Liver (tissue), 9 donors: ENCODE data around the gene BNC2. TPM values are rescaled to one million over a fixed set of nuclear protein-coding genes. Genes with fewer than 3 reads are reported as not detected.

Experiments
- DNase-seq: peaks from one replicate; pipeline ENCODE4 v3.0.0-alpha.2; 2017; ENCODE audit warnings: low spot score
- H3K27ac ChIP-seq, 2 donors: one replicate each; pipeline ENCODE4 v1.7.0; 2013; ENCODE audit warnings: inconsistent platforms in 2 of 2, low read length in 2 of 2, control low read depth in 1 of 2, low read depth in 1 of 2, mild to moderate bottlenecking in 1 of 2
- H3K27me3 ChIP-seq, 4 donors: one replicate each; pipeline versions ENCODE4 v1.6.1 to v1.7.0; 2013; ENCODE audit warnings: low read length in 3 of 4, inconsistent platforms in 1 of 4, mild to moderate bottlenecking in 1 of 4, moderate library complexity in 1 of 4; ENCODE audit not compliant: control insufficient read depth in 4 of 4, insufficient read depth in 4 of 4
- H3K36me3 ChIP-seq, 4 donors: one replicate each; pipeline versions ENCODE4 v1.6.1 to v1.7.0; 2013; ENCODE audit warnings: low read length in 3 of 4, mild to moderate bottlenecking in 3 of 4, low read depth in 1 of 4, moderate library complexity in 1 of 4; ENCODE audit not compliant: control insufficient read depth in 4 of 4, insufficient read depth in 3 of 4
- H3K4me1 ChIP-seq, 4 donors: one replicate each; pipeline versions ENCODE4 v1.6.1 to v1.7.0; 2013; ENCODE audit warnings: low read length in 3 of 4, mild to moderate bottlenecking in 3 of 4, moderate library complexity in 1 of 4; ENCODE audit not compliant: control insufficient read depth in 4 of 4, insufficient read depth in 4 of 4
- H3K4me3 ChIP-seq, 3 donors: one replicate each; pipeline versions ENCODE4 v1.6.1 to v1.7.0; 2013; ENCODE audit warnings: low read length in 3 of 3, control low read depth in 1 of 3, low read depth in 1 of 3, mild to moderate bottlenecking in 1 of 3
- H3K9ac ChIP-seq, 2 donors: one replicate each; pipeline ENCODE4 v1.7.0; 2013; ENCODE audit warnings: low read length in 2 of 2, mild to moderate bottlenecking in 2 of 2, moderate library complexity in 2 of 2, control low read depth in 1 of 2, low read depth in 1 of 2
- H3K9me3 ChIP-seq, 4 donors: one replicate each; pipeline versions ENCODE4 v1.6.1 to v1.7.0; 2013; ENCODE audit warnings: low read length in 3 of 4; ENCODE audit not compliant: control insufficient read depth in 4 of 4
- EGR1 ChIP-seq, 2 donors: IDR thresholded peaks; 2 replicates each; pipeline ENCODE4 v1.6.1; 2016 to 2018; ENCODE audit warnings: antibody characterized with exemption in 2 of 2, low read depth in 2 of 2
- FOXA1 ChIP-seq: IDR thresholded peaks from 2 replicates; pipeline ENCODE4 v1.6.1; 2016; ENCODE audit warnings: antibody characterized with exemption
- FOXA2 ChIP-seq: IDR thresholded peaks from 2 replicates; pipeline ENCODE4 v1.6.1; 2016; ENCODE audit warnings: antibody characterized with exemption
- GABPA ChIP-seq, 2 donors: IDR thresholded peaks in 1 of 2; conservative IDR thresholded peaks in 1 of 2; 2 replicates each; pipeline ENCODE4 v1.6.1; 2016; ENCODE audit warnings: antibody characterized with exemption in 2 of 2, mild to moderate bottlenecking in 1 of 2, moderate library complexity in 1 of 2
- HNF4A ChIP-seq, 2 donors: conservative IDR thresholded peaks; 2 replicates each; pipeline ENCODE4 v1.6.1; 2016; ENCODE audit warnings: antibody characterized with exemption in 2 of 2, mild to moderate bottlenecking in 2 of 2
- HNF4G ChIP-seq: IDR thresholded peaks from 2 replicates; pipeline ENCODE4 v1.6.1; 2016; ENCODE audit warnings: antibody characterized with exemption
- JUND ChIP-seq, 2 donors: IDR thresholded peaks; 2 replicates each; pipeline ENCODE4 v1.6.1; 2016; ENCODE audit warnings: antibody characterized with exemption in 2 of 2
- NR2F2 ChIP-seq: IDR thresholded peaks from 2 replicates; pipeline ENCODE4 v1.6.1; 2016; ENCODE audit warnings: antibody characterized with exemption
- RAD21 ChIP-seq, 2 donors: IDR thresholded peaks; 2 replicates each; pipeline ENCODE4 v1.6.1; 2016; ENCODE audit warnings: antibody characterized with exemption in 2 of 2, mild to moderate bottlenecking in 2 of 2
- REST ChIP-seq: IDR thresholded peaks from 2 replicates; pipeline ENCODE4 v1.6.1; 2016; ENCODE audit warnings: antibody characterized with exemption, mild to moderate bottlenecking
- RXRA ChIP-seq, 2 donors: IDR thresholded peaks; 2 replicates each; pipeline ENCODE4 v1.6.1; 2017 to 2018; ENCODE audit warnings: antibody characterized with exemption in 2 of 2, mild to moderate bottlenecking in 1 of 2
- SP1 ChIP-seq: IDR thresholded peaks from 2 replicates; pipeline ENCODE4 v1.6.1; 2018; ENCODE audit warnings: antibody characterized with exemption, mild to moderate bottlenecking
- TAF1 ChIP-seq: conservative IDR thresholded peaks from 2 replicates; pipeline ENCODE4 v1.6.1; 2016; ENCODE audit warnings: antibody characterized with exemption, mild to moderate bottlenecking
- YY1 ChIP-seq: IDR thresholded peaks from 2 replicates; pipeline ENCODE4 v1.6.1; 2016; ENCODE audit warnings: antibody characterized with exemption, mild to moderate bottlenecking
- ZBTB33 ChIP-seq: IDR thresholded peaks from 2 replicates; pipeline ENCODE4 v1.6.1; 2016; ENCODE audit warnings: antibody characterized with exemption
- WGBS: extraction: QIAGEN DNeasy Blood & Tissue Kit; methylation state at CpG from one replicate; pipeline ENCODE4 v1.1.7; 2013; 5-methylcytosine and 5-hydroxymethylcytosine counted together
- polyA plus RNA-seq, 2 donors: library from polyadenylated mRNA; stranded (reverse) in 1 of 2; unstranded in 1 of 2; fragments of 200-250 nt in 1 of 2; fragments of >200 nt in 1 of 2; fragmentation: Nextera tagmentation in 1 of 2; extraction: Ambion mirVana in 1 of 2; gene quantifications; one replicate each; pipeline versions ENCODE4 v1.2.1 to v1.2.3, GENCODE V29; 2013 to 2015
- total RNA-seq, 2 donors: library from RNA; depleted of rRNA; stranded (reverse); fragments of >200 nt; gene quantifications; one replicate each; pipeline ENCODE4 v1.2.3, GENCODE V29; 2014
- TF ChIP-seq, protein P1 (sequence below): fragments of 150-350 bp; IDR thresholded peaks from 2 replicates; pipeline ENCODE4 v1.5.1; 2017; ENCODE audit warnings: improper control_type of control experiment, low read depth, low read length; ENCODE audit not compliant: missing input control
- TF ChIP-seq, protein P2 (sequence below): IDR thresholded peaks from 2 replicates; pipeline ENCODE4 v1.6.1; 2016; ENCODE audit warnings: antibody characterized with exemption
- TF ChIP-seq, protein P3 (sequence below): IDR thresholded peaks from 2 replicates; pipeline ENCODE4 v1.6.1; 2016; ENCODE audit warnings: antibody characterized with exemption
- donor health status: healthy.
- donor health status: healthy.
- donor health status: healthy.
- donor health status: healthy.
- donor health status: healthy.

The BNC2 gene
- total and polyA plus RNA-seq, 4 donors: 0.07 to 0.67 (median 0.08) TPM

DNA sequence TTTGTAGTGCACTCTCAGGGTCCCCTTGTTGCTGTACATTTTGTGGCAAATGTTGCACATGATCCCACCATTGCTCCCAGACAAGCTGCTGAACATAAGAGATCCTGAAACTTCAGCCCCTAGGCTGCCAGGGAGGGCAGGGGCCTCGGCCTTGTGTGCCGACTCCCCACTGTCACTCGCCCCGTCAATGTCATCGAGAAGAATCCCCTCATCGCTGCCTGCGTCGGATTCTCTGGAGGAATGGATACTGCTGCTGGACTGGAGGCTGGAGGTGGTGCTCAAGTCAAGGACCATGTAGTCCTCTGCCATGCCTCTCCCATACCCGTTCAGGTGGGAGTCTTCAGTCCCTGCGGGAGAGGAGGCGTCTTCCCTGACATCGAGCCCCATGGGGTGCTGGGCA is 451.3 kb downstream of the BNC2 start (continued):
- TF ChIP-seq, protein P1, sequence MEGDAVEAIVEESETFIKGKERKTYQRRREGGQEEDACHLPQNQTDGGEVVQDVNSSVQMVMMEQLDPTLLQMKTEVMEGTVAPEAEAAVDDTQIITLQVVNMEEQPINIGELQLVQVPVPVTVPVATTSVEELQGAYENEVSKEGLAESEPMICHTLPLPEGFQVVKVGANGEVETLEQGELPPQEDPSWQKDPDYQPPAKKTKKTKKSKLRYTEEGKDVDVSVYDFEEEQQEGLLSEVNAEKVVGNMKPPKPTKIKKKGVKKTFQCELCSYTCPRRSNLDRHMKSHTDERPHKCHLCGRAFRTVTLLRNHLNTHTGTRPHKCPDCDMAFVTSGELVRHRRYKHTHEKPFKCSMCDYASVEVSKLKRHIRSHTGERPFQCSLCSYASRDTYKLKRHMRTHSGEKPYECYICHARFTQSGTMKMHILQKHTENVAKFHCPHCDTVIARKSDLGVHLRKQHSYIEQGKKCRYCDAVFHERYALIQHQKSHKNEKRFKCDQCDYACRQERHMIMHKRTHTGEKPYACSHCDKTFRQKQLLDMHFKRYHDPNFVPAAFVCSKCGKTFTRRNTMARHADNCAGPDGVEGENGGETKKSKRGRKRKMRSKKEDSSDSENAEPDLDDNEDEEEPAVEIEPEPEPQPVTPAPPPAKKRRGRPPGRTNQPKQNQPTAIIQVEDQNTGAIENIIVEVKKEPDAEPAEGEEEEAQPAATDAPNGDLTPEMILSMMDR: no peak

- Histone ChIP-seq H3K27ac (no peak overlapping the region), H3K9ac (no peak overlapping the region), H3K36me3 (no peaks in the 10 kb centered on the region), H3K4me3 (no peak overlapping the region), H3K4me1 (peaks cover 0 to 5% (median 2%) of the 10 kb centered on the region in 4 donors), H3K9me3 (no peaks in the 10 kb centered on the region), H3K27me3 (peaks cover 0 to 3% (median 0%) of the 10 kb centered on the region in 4 donors)
- no peak for DNase-seq
- WGBS: 89% methylated on average over 6 of the region's 6 CpGs
- TF ChIP-seq FOXA2 (no peak), JUND (IDR thresholded peaks at IDR 0.05) (no peak), SP1 (no peak), TAF1 (no peak), FOXA1 (no peak), HNF4G (no peak), HNF4A (conservative IDR thresholded peaks at IDR 0.05) (no peak), EGR1 (IDR thresholded peaks at IDR 0.05; ENCODE audit: low read depth in 2 of 2) (no peak), GABPA (IDR thresholded peaks at IDR 0.05 in 1 of 2, conservative IDR thresholded peaks at IDR 0.05 in 1 of 2) (no peak), YY1 (no peak), NR2F2 (no peak), RXRA (IDR thresholded peaks at IDR 0.05) (no peak), ZBTB33 (no peak), REST (no peak), RAD21 (IDR thresholded peaks at IDR 0.05) (no peak)
- TF ChIP-seq, protein P1: no peak
- TF ChIP-seq, protein P2, sequence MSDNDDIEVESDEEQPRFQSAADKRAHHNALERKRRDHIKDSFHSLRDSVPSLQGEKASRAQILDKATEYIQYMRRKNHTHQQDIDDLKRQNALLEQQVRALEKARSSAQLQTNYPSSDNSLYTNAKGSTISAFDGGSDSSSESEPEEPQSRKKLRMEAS: no peak
- TF ChIP-seq, protein P3, sequence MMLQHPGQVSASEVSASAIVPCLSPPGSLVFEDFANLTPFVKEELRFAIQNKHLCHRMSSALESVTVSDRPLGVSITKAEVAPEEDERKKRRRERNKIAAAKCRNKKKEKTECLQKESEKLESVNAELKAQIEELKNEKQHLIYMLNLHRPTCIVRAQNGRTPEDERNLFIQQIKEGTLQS: no peak
Measured at GRCh38 chr9:16418721-16419120, 451.7 kb downstream of the BNC2 start.
